ENCODE data around the gene SLC49A3.
"Not testable (repeated sequence)": the region's sequence is repeated elsewhere in the genome, so short reads cannot be mapped to it uniquely, and the experiment has no call there.

SLC49A3 gene

DNA sequence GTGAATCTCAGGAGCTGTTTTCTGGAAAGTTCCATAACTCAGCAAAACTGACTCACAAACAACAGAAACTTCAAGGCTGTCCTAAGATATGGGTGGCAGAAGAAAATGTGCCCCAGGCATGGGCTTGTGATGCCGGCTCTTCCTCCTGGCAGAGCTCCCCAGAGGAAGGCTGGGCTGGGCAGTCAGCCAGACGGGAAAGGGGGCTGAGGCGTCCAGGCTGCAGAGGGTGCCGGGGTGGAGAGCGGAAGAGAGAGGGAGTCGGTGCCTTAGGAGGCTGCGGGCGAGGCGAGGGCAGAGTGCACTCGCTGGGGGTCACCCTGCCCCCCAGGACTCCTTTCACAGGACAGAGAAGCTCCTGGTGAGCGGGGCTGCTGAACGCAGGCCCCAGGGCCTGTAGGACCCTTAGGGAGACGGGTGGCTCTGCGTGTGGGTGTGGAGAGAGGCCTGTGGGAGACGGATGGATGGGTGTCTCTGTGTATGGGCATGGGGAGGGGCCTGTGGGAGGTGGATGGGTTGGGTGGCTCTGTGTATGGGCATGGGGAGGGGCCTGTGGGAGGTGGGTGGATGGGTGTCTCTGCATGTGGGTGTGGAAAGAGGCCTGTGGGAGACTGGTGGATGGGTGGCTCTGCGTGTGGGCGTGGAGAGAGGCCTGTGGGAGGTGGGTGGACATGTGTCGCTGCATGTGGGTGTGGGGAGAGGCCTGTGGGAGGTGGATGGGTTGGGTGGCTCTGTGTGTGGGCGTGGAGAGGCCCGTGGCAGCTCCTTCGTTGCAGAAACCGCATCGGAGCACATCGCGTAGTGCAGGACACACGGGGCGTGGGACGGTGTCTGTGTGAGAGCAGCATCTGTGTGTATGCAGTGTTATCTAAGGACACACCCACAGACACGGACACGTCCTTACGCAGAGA lies 32.6 kb upstream of the SLC49A3 start:
- DNase-seq (ENCODE audit: low spot score) = no peak

DNA sequence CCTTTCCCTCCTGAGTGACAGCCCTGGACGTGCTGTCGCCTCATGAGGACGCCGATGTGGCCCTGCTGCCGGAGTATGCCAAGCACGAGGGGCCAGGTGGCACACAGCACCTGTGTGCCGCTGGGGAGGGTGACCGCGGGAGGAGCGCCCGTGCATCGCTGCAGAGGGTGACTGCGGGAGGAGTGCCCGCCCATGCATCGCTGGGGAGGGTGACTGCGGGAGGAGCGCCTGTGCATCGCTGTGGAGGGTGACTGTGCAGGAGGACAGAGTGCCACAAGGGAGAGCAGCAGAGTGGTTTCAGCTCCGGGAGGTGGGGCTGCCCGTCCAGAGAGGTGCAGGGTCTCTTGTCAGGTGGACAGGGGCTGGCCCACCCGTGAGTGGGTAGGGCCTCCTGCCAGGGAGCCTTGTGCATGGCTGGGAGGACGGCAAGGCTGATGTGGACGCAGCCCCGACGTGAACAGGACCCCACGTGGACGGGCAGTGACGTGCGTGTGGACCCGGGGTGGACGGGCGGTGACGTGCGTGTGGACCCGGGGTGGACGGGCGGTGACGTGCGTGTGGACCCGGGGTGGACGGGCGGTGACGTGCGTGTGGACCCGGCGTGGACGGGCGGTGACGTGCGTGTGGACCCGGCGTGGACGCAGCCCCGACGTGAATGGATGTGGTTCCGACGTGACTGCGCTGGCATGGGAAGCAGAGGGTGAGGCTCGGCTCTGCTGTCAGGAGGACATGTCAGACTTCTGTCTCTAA lies 31.3 kb upstream of the SLC49A3 start:
- no peak for DNase-seq (ENCODE audit: low spot score)

DNA sequence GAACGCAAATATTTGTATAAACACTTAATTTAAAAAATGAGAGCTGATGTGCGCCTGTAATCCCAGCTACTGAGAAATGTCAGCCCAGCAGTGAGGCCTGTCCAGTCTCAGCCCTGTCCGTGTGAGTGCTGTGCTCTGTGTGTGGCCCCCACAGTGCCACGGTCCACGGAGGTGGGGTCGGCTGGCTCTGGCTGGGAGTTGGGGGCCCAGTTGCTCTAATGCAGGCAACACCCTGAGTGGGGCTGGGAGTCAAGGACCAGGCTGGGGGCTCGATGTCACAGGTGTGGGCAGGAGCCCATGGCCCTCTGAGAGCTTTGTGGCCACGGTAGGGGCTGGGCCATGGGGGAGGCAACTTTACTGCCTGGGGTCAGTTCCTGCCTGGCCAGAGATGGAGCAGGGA lies 29.5 kb upstream of the SLC49A3 start:
- DNase-seq (ENCODE audit: low spot score) = no peak

DNA sequence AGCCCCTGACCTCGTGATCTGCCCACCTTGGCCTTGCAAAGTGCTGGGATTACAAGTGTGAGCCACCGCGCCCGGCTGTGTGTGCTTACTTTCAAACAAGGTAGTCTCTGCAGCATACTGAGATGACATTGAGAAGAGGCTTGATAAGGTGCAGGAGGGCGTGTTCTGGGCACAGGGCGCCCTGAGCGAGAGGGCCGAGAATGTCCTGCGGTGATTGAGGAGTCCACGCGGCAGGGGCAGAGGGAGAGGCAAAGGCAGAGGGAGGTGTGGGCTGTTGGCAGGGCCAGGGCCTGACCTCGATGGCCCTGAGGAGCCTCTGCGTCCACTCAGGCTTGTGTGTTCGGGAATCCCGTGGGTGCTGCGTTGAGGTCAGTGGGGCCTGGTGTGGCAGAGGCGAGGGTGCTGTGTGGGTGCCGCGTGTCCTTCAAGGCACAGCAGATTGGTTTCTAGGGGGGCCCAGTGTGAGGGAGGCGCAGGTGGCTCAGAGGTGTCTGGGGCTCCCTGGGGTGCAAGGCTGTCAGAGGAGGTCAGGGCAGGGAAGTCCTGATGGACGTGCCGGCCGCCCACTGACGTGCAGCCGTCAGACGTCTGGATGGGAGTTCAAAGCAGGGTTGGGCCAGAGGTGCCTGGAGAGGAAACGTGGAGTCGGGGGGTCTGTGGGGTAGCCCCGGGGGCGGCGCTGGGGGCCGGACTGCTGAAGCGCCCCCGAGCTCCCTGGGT lies 28.8 kb upstream of the SLC49A3 start:
- DNase-seq (ENCODE audit: low spot score) = no peak

DNA sequence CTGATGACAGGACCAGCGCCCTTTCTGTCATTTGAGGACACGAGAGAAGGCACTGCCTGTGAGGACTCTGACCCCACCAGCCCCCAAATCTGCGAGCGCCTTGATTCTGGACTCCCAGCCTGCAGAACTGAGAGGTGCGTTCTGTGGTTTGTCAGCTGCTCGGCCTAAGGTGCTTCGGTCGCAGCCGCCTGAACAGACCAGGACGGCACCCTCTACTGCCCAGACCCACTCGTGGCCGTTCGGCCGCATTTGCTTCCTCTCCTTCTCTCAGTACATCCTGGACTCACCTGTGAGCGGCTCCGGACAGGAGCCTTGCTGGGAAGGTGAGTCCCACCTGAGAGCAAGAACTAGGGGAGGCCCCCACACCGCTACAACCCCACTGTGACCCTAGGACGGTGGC lies 25.1 kb upstream of the SLC49A3 start:
- no peak for DNase-seq (ENCODE audit: low spot score)

DNA sequence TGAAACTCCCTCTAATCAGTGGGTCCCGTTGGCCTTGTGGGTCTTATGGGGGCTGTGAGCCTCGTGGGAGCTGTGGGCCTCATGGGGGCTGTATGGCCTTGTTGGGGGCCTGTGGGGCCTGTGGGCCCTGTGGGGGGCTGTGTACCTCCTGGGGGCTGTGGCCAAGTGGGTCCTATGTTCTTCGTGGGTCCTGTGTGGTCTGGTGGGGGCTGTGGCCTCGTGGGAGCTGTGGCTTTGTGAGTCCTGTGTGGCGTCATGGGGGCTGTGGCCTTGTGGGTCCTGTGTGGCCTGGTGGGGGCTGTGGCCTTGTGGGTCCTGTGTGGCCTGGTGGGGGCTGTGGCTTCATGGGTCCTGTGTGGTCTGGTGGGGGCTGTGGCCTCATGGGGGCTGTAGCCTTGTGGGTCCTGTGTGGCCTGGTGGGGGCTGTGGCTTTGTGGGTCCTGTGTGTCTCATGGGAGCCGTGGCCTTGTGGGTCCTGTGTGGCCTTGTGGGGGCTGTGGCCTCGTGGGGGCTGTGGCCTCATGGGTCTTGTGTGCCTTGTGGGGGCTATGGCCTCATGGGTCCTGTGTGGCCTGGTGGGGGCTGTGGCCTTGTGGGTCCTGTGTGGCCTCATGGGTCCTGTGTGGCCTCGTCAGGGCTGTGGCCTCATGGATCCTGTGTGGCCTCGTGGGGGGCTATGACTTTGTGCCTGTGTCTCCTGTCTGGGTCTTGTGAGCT lies 24.1 kb upstream of the SLC49A3 start:
- no peak for DNase-seq (ENCODE audit: low spot score)

DNA sequence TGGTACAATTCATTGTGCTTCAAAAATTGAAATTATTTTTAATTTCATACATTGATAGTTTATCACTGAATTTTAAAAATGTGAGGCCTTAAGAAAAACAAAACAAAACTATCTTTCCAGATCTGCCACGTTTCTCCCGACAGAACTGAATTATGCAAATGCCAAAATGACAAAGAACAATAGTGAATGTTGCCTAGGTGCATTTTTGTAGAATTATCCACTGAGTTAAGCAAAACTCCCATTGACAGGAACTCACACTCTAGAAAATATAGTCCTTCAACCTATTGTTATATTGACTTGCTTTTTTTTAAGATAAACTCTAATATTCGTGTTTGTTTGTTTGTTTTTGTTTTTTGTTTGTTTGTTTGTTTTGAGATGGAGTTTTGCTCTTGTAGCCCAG lies 23.1 kb upstream of the SLC49A3 start:
- DNase-seq (ENCODE audit: low spot score) = no peak

DNA sequence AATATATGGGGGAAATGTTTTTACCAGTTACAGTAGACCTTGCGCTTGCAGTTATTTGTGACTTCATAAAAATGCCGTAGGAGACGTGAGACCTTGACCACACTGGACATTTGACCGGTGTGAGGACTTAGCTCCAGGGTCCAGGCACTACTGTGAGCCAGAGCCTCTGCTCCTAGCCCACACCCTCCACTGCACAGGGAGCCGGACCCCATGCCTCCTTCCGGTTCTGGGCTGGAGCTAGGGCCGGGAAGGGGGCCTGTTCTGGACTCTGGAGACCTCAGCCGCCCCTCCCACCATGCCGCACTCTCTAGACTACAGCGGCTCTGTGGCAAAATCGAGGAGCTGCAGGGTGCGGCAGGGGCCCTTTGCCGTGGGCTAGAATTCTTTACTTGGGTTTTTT lies 22.0 kb upstream of the SLC49A3 start:
- no peak for DNase-seq (ENCODE audit: low spot score)

DNA sequence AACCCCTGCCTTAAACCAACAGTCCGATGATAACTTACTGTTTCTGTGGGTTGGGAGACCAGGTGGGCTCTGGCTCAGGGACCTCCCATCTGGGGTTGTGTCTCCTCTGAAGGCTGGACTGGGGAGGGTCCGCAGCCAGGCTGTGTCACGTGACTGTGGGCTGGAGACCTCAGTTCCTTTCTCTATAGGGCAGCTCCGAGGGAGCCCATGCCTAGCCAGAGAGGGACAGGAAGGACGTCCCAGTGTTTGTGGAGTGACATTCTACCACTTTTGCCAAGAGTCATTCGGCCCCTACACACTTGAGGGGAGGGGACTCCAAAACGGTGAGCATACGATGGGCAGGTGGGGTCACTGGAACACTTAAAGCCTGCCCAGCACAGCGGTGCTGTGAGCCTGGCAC lies 21.2 kb upstream of the SLC49A3 start:
- DNase-seq (ENCODE audit: low spot score) = no peak

DNA sequence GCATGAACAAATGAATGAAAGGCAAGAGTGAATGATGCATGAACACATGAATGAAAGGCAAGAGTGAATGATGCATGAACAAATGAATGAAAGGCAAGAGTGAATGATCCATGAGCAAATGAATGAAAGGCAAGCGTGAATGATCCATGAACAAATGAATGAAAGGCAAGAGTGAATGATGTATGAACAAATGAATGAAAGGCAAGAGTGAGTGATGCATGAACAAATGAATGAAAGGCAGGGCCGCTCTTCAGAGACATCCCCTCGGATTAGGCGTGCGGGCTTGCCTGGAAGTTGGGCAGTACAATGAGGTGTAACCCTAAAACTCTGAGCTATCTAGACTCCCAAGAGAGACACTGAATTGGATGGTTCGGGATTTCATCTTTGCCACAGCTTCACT lies 20.4 kb upstream of the SLC49A3 start:
- no peak for DNase-seq (ENCODE audit: low spot score)

DNA sequence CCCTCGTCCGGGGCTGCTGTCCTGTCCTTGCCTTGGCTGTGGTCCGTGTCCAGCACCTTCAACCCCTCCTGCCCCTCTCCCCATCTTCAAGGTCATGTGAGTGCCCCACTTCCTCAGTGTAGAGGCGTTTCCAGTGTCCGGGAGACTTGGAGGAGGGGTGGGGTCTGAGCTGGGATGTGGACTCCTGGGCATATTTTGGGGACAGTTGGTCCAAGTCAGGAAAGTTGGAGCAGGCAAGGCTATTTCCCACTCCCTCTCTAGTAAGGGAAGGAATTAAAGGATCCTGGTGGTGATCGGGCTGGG lies 19.6 kb upstream of the SLC49A3 start:
- DNase-seq (ENCODE audit: low spot score) = no peak

DNA sequence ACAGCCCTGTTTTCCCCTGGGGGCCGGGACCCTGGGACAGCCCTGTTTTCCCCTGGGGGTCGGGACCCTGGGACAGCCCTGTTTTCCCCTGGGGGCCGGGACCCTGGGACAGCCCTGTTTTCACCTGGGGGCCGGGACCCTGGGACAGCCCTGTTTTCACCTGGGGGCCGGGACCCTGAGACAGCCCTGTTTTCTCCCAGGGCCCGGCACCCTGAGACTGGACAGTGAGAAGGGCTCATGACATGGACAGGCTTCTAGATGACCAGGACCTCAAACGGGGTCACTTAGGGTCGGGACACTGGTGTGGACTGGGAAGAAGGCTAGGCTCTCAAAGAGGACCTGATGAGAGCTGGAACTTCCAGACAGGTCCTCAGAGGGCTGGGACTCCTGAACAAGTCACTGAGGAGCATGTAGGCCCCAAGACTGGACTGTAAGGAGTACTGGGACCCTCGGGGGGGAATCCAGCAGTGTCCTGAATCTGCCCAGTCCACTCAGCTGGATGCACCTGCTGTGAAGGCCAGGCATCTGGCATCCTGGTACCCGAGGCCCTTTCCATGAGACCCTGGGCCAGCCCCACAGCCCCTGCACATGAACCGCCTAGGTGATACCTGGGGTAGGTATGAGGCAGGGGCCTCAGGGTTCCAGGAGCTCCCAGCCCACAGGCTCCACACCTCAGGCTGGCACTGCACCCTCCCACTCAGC lies 19.1 kb upstream of the SLC49A3 start:
- DNase-seq (ENCODE audit: low spot score) = no peak

DNA sequence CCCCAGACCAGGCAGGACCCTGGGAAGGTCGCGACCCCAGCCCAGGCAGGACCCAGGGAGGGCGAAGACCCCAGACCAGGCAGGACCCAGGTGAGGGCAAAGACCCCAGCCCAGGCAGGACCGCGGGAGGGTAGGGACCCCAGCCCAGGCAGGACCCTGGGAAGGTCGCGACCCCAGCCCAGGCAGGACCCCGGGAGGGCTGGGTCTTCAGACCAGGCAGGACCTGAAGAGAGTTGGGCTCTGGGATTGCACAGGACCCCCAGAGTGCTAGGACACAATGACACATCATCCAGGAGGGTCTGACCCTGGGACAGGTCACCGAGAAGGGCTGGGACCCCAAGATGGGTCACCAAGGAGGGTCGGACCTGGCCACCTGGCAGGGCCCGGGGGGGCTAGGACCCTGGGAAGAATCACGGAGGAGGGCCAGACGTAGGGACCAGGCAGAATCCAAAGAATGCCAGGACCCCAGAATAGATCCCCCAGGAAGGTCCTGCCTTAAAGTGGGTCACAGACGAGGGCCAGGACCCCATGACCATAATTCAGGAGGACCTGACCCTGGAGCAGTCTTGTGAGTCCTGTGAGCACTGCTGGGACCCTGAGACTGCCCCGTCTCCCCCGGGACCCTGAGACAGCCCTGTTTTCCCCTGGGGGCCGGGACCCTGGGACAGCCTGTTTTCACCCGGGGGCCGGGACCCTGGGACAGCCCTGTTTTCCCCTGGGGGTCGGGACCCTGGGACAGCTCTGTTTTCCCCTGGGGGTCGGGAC lies 18.1 kb upstream of the SLC49A3 start:
- no peak for DNase-seq (ENCODE audit: low spot score)

DNA sequence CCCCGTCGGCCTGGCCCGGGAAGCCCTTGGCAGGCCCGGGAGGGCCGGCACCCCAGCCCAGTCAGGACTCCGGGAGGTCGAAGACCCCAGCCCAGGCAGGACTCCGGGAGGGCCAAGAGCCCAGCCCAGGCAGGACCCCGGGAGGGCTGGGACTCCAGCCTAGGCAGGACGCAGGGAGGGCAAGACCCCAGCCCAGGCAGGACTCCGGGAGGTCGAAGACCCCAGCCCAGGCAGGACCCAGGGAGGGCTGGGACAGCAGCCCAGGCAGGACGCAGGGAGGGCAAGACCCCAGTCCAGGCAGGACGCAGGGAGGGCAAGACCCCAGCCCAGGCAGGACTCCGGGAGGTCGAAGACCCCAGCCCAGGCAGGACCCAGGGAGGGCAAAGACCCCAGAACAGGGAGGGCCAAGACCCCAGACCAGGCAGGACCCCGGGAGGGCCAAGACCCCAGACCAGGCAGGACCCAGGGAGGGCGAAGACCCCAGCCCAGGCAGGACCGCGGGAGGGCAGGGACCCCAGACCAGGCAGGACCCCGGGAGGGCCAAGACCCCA lies 17.2 kb upstream of the SLC49A3 start:
- not testable (repeated sequence) for DNase-seq (ENCODE audit: low spot score)

DNA sequence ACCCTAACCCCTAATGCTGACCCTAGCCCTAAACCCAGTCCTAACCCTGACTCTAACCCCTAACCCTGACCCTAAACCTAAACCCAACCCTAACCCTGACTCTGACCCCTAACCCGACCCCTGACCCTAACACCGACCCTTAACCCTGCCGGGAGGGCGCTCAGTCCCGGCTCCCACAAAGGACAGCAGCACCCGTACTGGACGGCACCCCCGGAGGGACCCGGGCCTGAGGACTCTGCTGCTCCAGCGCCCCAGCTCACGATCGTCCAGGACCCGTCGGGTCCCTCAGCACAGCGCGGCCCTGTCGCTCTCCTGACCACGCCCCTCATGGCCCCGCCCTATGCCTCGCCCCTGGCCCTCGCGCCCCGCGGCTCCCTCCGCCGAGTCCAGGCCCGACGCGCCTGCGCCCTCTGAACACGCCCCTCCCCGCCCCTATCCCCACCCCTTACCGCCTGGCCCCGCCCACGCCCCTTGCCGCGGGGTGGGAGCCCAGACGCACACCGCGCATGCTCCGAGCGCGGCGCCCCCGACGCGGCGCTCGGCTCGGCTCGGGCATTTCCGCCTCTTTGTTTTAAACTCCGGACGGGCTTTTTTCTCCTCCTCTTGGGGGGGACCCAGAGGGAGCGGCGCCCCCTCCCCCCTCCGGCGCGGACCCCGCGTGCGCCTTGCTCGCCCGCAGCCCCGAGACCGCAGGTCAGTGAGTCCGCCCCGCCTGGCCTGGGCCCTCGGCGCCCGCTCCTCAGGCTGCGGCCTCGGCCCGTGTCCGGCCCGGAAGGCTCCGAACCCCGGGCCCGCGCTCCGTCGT lies 16.5 kb upstream of the SLC49A3 start, which contains the start of gene PCGF3:
Gene PCGF3 (plus strand): TSS at position 555 of the 805 bp plus-strand sequence. CDS start 27,849 bp downstream, outside the sequence.
- peak; percentile 99 for DNase-seq (ENCODE audit: low spot score)

DNA sequence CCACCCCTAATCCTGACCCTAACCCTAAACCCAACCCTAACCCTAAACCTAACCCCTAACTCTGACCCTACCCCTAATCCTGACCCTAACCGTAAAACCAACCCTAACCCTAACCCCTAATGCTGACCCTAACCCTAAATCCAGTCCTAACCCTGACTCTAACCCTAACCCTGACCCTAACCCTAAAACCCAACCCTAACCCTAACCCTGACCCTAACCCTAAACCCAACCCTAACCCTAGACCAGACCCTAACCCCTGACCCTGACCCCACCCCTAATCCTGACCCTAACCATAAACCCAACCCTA lies 16.0 kb upstream of the SLC49A3 start:
- DNase-seq (ENCODE audit: low spot score) = no peak

DNA sequence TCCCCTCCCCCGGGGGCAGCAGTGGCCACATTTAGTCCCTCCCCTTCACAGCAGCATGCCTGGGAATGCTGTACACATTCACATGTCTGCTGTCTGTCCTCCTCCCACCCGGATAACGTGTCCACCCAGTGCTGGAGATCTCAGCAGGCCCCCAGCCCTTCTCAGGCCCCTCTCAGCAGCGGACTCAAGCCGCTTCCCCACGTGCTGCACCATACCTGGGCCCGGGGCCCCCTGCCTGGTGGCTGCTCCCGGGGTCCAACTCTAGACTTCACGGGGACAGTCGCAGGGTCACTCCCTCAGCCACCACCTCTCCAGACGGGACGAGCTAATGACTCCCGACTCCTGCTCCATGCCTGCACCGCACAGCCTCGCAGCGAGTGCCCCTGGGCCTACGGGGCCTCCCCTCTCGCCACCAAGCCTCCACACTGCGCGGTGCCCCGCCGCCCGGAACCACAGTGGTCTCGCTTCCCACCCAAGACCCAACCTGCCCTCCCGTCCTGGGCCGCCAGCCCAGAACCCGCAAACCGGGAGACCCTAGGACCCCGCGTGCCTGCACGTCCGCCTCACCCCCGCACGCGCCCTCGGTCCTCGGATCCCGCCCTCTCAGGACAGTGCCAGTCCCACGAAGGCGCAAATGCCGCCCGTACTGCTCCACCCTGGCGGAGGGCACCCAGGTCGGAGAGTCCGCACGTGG lies 15.4 kb upstream of the SLC49A3 start:
- no peak for DNase-seq (ENCODE audit: low spot score)

DNA sequence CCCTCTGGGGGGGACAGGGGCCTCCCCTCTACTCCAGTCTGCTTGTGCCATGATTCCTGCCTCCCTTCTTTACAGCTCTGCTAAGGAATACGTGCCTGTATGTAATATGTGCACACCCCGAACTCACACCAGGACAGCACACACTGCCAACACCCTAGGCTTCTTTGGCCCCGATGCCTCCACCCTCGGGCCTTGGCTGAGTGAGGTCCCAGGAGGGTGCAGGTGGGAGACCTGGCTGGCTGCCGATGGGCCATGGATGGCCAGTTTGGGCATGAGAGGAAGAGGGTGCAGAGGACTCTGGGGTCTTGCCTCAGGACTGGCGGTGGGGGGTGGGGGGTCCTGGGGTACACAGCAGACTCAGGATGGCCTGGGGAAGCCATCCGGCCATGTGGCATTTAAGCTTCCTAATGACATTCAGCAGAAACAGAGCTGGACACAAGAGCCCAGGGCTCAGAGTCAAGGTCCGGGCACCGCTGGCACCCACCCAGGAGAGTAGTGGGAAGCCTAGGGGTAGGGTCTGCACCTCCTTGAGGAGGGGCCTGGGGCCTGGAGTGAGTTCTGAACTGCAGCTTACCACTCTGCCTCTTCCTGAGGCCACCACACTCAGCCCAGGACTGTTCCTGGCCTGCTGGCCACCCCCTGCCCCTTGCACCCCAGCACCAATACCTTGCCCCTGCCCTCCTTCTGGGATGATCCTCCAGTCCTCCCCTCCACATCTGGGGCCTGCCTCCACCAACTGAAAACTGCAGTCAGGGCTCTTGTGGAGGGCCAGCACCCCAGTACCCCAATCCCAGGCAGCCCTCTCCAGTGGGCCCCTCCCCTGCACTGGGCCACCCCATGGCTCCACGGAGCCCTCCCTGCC lies 14.6 kb upstream of the SLC49A3 start:
- DNase-seq (ENCODE audit: low spot score) = no peak
